Epidermal melanocyte (primary cell): ENCODE results near the gene SLC38A7.
"Not testable (repeated sequence)": the region's sequence is repeated elsewhere in the genome, so short reads cannot be mapped to it uniquely, and the experiment has no call there.

ENCODE experiments used
- DNase-seq: peaks from one replicate; pipeline ENCODE4 v3.0.0; 2011; ENCODE audit warnings: low spot score; ENCODE audit not compliant: insufficient read length

Gene SLC38A7

GRCh38 chr16:58678716-58679115, 5.9 kb downstream of the SLC38A7 start:
- DNase-seq = no peak

GRCh38 chr16:58678269-58678668, 6.3 kb downstream of the SLC38A7 start:
- DNase-seq = no peak

- DNase-seq = no peak
Measured at GRCh38 chr16:58670946-58671583, 13.5 kb downstream of the SLC38A7 start.

- DNase-seq = no peak
Measured at GRCh38 chr16:58670177-58670576, 14.4 kb downstream of the SLC38A7 start.

- no peak for DNase-seq
Measured at GRCh38 chr16:58665200-58665599, 19.4 kb downstream of the SLC38A7 start.

GRCh38 chr16:58661199-58661830, 23.3 kb downstream of the SLC38A7 start:
- DNase-seq = peak; percentile 96

- DNase-seq = not testable (repeated sequence)
Measured at GRCh38 chr16:58659911-58660310, 24.7 kb downstream of the SLC38A7 start.

GRCh38 chr16:58658796-58659211, 25.8 kb downstream of the SLC38A7 start:
- DNase-seq = no peak

- no peak for DNase-seq
Measured at GRCh38 chr16:58656899-58657298, 27.7 kb downstream of the SLC38A7 start.

GRCh38 chr16:58655215-58655596, 29.4 kb downstream of the SLC38A7 start:
- DNase-seq = no peak

- DNase-seq = no peak
Measured at GRCh38 chr16:58654560-58655214, 29.9 kb downstream of the SLC38A7 start.

GRCh38 chr16:58652741-58653140, 31.8 kb downstream of the SLC38A7 start:
- no peak for DNase-seq

GRCh38 chr16:58651965-58652348, 32.6 kb downstream of the SLC38A7 start:
- DNase-seq = no peak

- DNase-seq = no peak
Measured at GRCh38 chr16:58649707-58650106, 34.9 kb downstream of the SLC38A7 start.

GRCh38 chr16:58647107-58647506, 37.5 kb downstream of the SLC38A7 start:
- no peak for DNase-seq

GRCh38 chr16:58644765-58645487, 39.6 kb downstream of the SLC38A7 start:
- no peak for DNase-seq

GRCh38 chr16:58644108-58644507, 40.5 kb downstream of the SLC38A7 start:
- DNase-seq = no peak

GRCh38 chr16:58640949-58641348, 43.6 kb downstream of the SLC38A7 start:
- DNase-seq = no peak

- DNase-seq = no peak
Measured at GRCh38 chr16:58639836-58640235, 44.7 kb downstream of the SLC38A7 start.

- no peak for DNase-seq
Measured at GRCh38 chr16:58639230-58639629, 45.3 kb downstream of the SLC38A7 start.

GRCh38 chr16:58638148-58639036, 46.2 kb downstream of the SLC38A7 start:
- peak; percentile 46 for DNase-seq
